SK-N-MC (cell line): ENCODE measurements around the gene ME2.

ENCODE experiments used
- DNase-seq: peaks from one replicate; pipeline ENCODE4 v3.0.0-alpha.2; 2011; ENCODE audit warnings: low read depth, low spot score
- H3K27ac ChIP-seq: fragments of 200-600 bp; sonication (generic); 2 replicates; pipeline ENCODE4 v1.5.1; 2016; ENCODE audit warnings: mixed run types
- H3K36me3 ChIP-seq: fragments of 200-600 bp; sonication (generic); 2 replicates; pipeline ENCODE4 v1.6.1; 2017; ENCODE audit warnings: antibody characterized with exemption, low read length, mixed read lengths; ENCODE audit not compliant: insufficient read depth
- H3K4me3 ChIP-seq: fragments of 200-600 bp; sonication (generic); 2 replicates; pipeline ENCODE4 v1.5.1; 2016
- H3K9ac ChIP-seq: fragments of 200-600 bp; sonication (generic); 2 replicates; pipeline ENCODE4 v1.8.0; 2017; ENCODE audit warnings: mixed run types, mixed read lengths; ENCODE audit not compliant: insufficient read length
- H3K9me3 ChIP-seq: fragments of 200-600 bp; sonication (generic); 2 replicates; pipeline ENCODE4 v1.6.1; 2017; ENCODE audit warnings: low read depth, mild to moderate bottlenecking, antibody characterized with exemption, low read length, moderate library complexity, mixed read lengths
- EZH2 ChIP-seq: fragments of 200-600 bp; sonication (generic); IDR thresholded peaks from one replicate; pipeline ENCODE4 v1.6.1; 2017; ENCODE audit warnings: antibody characterized with exemption
- FOXP2 ChIP-seq: optimal IDR thresholded peaks from 2 replicates; pipeline ENCODE3; 2011; ENCODE audit warnings: mild to moderate bottlenecking, moderate library complexity; ENCODE audit not compliant: insufficient read depth; ENCODE audit errors: extremely low read length, control extremely low read depth
- POLR2AphosphoS5 ChIP-seq: IDR thresholded peaks from 2 replicates; pipeline ENCODE4 v1.6.1; 2012; ENCODE audit warnings: mild to moderate bottlenecking, low read depth, low read length, borderline replicate concordance

The ME2 gene

DNA sequence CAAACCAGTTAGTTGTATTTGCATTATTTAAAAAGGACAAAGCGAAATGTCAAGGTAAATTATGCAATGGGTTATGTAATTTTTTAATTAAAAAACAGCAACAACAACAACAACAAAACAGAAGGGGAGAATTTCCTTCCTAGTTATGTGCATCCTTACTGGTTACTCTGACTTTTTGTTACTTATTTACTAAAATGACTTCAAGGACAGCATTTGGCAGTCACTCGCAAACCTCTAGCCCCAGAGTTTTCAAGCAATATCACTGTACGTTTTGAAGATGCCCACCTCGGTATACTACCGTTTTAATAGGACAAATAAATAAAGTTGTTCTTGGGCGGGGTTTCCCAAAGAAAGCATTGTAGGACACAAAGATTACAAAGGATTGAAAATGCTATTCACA lies 34.4 kb upstream of the ME2 start:
- H3K9me3 ChIP-seq, result no peaks in the 10 kb centered on the region
- H3K4me3 ChIP-seq, result no peak overlapping the region
- DNase-seq, result no peak
- H3K36me3 ChIP-seq, result no peaks in the 10 kb centered on the region
- TF ChIP-seq FOXP2 (no peak), EZH2 (no peak), POLR2AphosphoS5 (no peak)
- H3K27ac ChIP-seq, result no peak overlapping the region
- no peak overlapping the region for H3K9ac ChIP-seq

- no peak for TF ChIP-seq EZH2
- TF ChIP-seq POLR2AphosphoS5, result no peak
- TF ChIP-seq FOXP2, result no peak
- DNase-seq, result no peak
- Histone ChIP-seq H3K4me3 (no peak overlapping the region), H3K9me3 (no peaks in the 10 kb centered on the region), H3K36me3 (no peaks in the 10 kb centered on the region), H3K27ac (no peak overlapping the region), H3K9ac (no peak overlapping the region)
Measured at GRCh38 chr18:50844960-50845359, 34.0 kb upstream of the ME2 start.

DNA sequence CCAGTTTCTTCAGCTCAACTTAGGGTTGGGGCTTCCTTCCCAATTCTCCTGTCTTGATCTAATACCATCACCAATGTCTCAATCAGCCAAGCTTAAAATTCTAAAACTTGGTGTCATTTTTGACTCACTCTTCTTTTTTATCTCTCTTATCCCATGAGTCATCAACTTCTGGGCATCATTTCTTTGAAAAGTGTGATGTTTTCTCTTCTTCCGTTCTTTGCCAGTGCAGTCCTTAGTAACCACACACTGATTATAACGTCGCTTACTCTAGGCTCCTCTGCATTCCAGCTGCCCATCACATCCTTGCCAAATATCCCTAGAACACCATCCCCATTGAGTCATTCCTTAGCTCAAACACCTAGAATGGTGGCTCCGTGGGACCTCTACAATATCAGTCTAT lies 31.7 kb upstream of the ME2 start:
- Histone ChIP-seq H3K9me3 (no peaks in the 10 kb centered on the region), H3K4me3 (no peak overlapping the region), H3K27ac (no peak overlapping the region), H3K36me3 (no peaks in the 10 kb centered on the region), H3K9ac (no peak overlapping the region)
- no peak for TF ChIP-seq EZH2
- TF ChIP-seq FOXP2, result no peak
- TF ChIP-seq POLR2AphosphoS5, result no peak
- no peak for DNase-seq

DNA sequence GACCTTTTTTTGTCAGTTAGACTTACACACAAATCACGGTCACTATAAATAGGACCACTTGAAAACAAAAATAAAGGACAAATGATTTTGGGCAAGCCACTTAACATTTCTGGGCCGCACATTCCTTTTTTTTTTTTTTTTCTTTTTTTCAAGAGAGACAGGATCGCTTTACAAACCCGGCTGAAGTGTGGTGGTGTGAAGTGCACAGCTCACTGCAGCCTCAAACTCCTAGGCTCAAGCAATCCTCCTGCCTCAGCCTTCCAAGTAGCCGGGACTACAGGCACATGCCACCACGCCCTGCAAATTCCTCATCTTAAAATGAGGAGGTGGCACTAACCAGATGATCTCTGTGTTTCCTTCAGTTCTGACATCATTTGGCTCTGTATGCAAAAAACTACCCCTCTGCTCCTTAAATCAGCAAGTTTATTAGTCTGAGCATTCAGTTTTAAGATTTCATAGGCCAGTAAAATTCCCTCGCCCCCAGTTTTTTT lies 30.8 kb upstream of the ME2 start:
- no peaks in the 10 kb centered on the region for H3K9me3 ChIP-seq
- H3K36me3 ChIP-seq, result no peaks in the 10 kb centered on the region
- no peak overlapping the region for H3K27ac ChIP-seq
- TF ChIP-seq POLR2AphosphoS5 (no peak), EZH2 (no peak), FOXP2 (no peak)
- H3K9ac ChIP-seq, result no peak overlapping the region
- no peak for DNase-seq
- H3K4me3 ChIP-seq, result no peak overlapping the region

DNA sequence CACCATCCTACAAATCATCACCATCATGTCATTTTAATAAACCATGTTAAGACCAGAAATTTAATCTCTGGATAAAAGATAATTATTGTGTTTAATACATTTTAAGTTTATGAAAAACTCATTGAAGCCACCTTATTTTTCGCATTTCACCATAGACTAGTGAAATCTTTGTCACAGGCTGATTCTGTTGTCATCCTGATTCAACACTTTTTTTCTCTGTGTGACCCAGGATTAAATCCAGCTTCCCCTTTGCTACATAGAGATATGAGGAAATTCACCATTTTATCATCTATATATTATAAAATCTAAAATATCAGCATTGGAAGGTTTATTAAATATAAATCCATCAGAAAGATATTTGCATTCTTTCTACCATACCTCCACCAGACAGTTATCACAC lies 29.9 kb upstream of the ME2 start:
- Histone ChIP-seq H3K36me3 (no peaks in the 10 kb centered on the region), H3K4me3 (no peak overlapping the region), H3K9ac (no peak overlapping the region), H3K9me3 (no peaks in the 10 kb centered on the region), H3K27ac (no peak overlapping the region)
- no peak for DNase-seq
- no peak for TF ChIP-seq POLR2AphosphoS5
- no peak for TF ChIP-seq EZH2
- no peak for TF ChIP-seq FOXP2

- no peak overlapping the region for H3K9ac ChIP-seq
- H3K27ac ChIP-seq, result no peak overlapping the region
Measured at GRCh38 chr18:50849419-50849821, 29.5 kb upstream of the ME2 start.

GRCh38 chr18:50850307-50851065 lies 28.4 kb upstream of the ME2 start:
- no peak overlapping the region for H3K27ac ChIP-seq

More at GRCh38 chr18:50849419-50849821, 29.5 kb upstream of the ME2 start:
- TF ChIP-seq POLR2AphosphoS5 (no peak), EZH2 (no peak), FOXP2 (no peak)
- DNase-seq, result no peak
- Histone ChIP-seq H3K4me3 (no peak overlapping the region), H3K9me3 (no peaks in the 10 kb centered on the region), H3K36me3 (no peaks in the 10 kb centered on the region)

GRCh38 chr18:50853863-50854271 lies 25.1 kb upstream of the ME2 start:
- no peak overlapping the region for H3K27ac ChIP-seq
- no peaks in the 10 kb centered on the region for H3K9me3 ChIP-seq
- H3K4me3 ChIP-seq, result no peak overlapping the region
- no peak overlapping the region for H3K9ac ChIP-seq
- H3K36me3 ChIP-seq, result no peaks in the 10 kb centered on the region
- TF ChIP-seq FOXP2 (no peak), POLR2AphosphoS5 (no peak), EZH2 (no peak)
- no peak for DNase-seq

More at GRCh38 chr18:50850307-50851065, 28.4 kb upstream of the ME2 start:
- Histone ChIP-seq H3K9ac (no peak overlapping the region), H3K9me3 (no peaks in the 10 kb centered on the region), H3K36me3 (no peaks in the 10 kb centered on the region), H3K4me3 (no peak overlapping the region)
- DNase-seq, result no peak
- TF ChIP-seq EZH2 (no peak), FOXP2 (no peak), POLR2AphosphoS5 (no peak)
